Subcutaneous abdominal adipose tissue (tissue), 5 donors: ENCODE data around the gene PRR20C.
"Not testable (repeated sequence)": the region's sequence is repeated elsewhere in the genome, so short reads cannot be mapped to it uniquely, and the experiment has no call there.

ENCODE experiments used
- H3K27ac ChIP-seq: one replicate; pipeline ENCODE4 v1.7.0; 2013; ENCODE audit warnings: low read depth, mild to moderate bottlenecking, inconsistent platforms, low read length, moderate library complexity
- H3K27me3 ChIP-seq, 5 donors: one replicate each; pipeline ENCODE4 v1.7.0; 2013; ENCODE audit warnings: low read length in 5 of 5, inconsistent platforms in 1 of 5; ENCODE audit not compliant: control insufficient read depth in 5 of 5, insufficient read depth in 4 of 5
- H3K36me3 ChIP-seq, 5 donors: one replicate each; pipeline ENCODE4 v1.7.0; 2013; ENCODE audit warnings: low read length in 5 of 5; ENCODE audit not compliant: control insufficient read depth in 5 of 5, insufficient read depth in 5 of 5
- H3K4me1 ChIP-seq, 5 donors: one replicate each; pipeline ENCODE4 v1.7.0; 2013; ENCODE audit warnings: low read length in 5 of 5, mild to moderate bottlenecking in 3 of 5, moderate library complexity in 1 of 5; ENCODE audit not compliant: control insufficient read depth in 5 of 5, insufficient read depth in 5 of 5
- H3K4me3 ChIP-seq, 5 donors: one replicate each; pipeline ENCODE4 v1.7.0; 2013; ENCODE audit warnings: low read length in 5 of 5, low read depth in 1 of 5
- H3K9ac ChIP-seq, 5 donors: one replicate each; pipeline ENCODE4 v1.7.0; 2013; ENCODE audit warnings: low read length in 5 of 5, mild to moderate bottlenecking in 4 of 5, moderate library complexity in 3 of 5
- H3K9me3 ChIP-seq, 5 donors: one replicate each; pipeline ENCODE4 v1.7.0; 2013; ENCODE audit warnings: low read length in 5 of 5; ENCODE audit not compliant: control insufficient read depth in 5 of 5
- donor health status: healthy.
- donor health status: healthy.
- donor health status: healthy.
- donor health status: healthy.
- donor health status: healthy.

PRR20C gene

DNA sequence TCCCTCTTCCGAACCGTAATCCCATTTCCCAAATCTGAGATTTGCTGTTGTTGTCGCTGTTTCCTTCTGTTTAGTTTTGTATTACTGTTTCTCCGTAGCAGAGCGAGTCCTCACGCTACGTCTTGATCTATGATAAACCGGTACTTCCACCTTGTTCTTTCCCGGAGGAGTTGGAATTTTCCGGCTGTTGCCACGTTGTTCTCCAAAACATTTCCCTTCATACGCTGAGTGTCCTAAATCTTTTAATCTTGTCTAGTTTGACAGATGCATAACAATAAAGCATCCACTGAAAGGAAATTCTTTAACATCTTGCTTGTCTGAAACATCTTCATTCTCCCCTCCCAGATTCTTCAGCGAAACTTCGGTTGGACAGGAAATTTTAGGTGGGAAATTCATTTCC is 5.8 kb upstream of the PRR20C start:
- not testable (repeated sequence) for H3K27me3 ChIP-seq, H3K27ac ChIP-seq, H3K4me3 ChIP-seq, H3K9ac ChIP-seq, H3K4me1 ChIP-seq, H3K36me3 ChIP-seq, H3K9me3 ChIP-seq

DNA sequence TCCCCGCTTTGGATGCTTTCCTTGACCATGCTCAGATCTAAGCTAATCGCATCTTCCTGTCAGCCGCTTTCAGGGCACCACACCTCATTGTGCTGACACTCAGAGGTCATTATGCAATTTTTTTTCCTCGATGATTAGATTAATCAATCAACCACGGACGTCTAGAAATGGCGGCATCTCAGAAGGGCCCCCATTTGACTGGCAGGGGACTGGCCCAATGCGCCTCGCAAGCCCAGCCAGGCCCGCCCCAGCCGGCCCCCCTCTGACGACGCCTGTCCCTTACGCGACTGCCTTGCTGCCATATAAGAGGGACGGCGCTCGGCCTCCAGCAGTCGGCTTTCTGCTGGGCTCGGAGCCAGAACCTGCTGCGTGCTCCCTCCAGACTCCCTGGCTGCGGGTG is 6.5 kb downstream of the PRR20C start, which contains the start of gene PRR20D:
Gene PRR20D, plus strand, starts transcription at position 301 of the 400 bp plus-strand sequence. CDS start 387 bp downstream, outside the sequence.
- not testable (repeated sequence) for H3K9ac ChIP-seq, H3K9me3 ChIP-seq, H3K4me1 ChIP-seq, H3K36me3 ChIP-seq, H3K4me3 ChIP-seq, H3K27me3 ChIP-seq, H3K27ac ChIP-seq

- H3K4me1 ChIP-seq, H3K27ac ChIP-seq, H3K36me3 ChIP-seq, H3K27me3 ChIP-seq, H3K9me3 ChIP-seq, H3K9ac ChIP-seq, H3K4me3 ChIP-seq: not testable (repeated sequence)
Observed at GRCh38 chr13:57166897-57167296, 13.0 kb downstream of the PRR20C start, which contains the start of gene PRR20E. TSS of gene PRR20E (plus strand) at chr13:57167197. CDS start at chr13:57167584, 387 bp downstream.

GRCh38 chr13:57191667-57192066 is 37.8 kb downstream of the PRR20C start:
- no peak overlapping the region for H3K9ac ChIP-seq
- H3K4me3 ChIP-seq = no peak overlapping the region
- no peaks in the 10 kb centered on the region for H3K36me3 ChIP-seq
- no peak overlapping the region for H3K27ac ChIP-seq
- no peaks in the 10 kb centered on the region for H3K27me3 ChIP-seq
- no peaks in the 10 kb centered on the region for H3K9me3 ChIP-seq
- no peaks in the 10 kb centered on the region for H3K4me1 ChIP-seq
